HG02678 (cell line): ENCODE results near the gene TNS3.
A peak's percentile ranks its signal among the peaks of the same experiment; 100 is the strongest.

Source experiments
- ATAC-seq: cut with Tn5 transposase; IDR thresholded peaks from one replicate; pipeline ENCODE4 v1.9.1; 2021; ENCODE audit warnings: mild to moderate bottlenecking, moderate library complexity; ENCODE audit not compliant: unreplicated experiment

Gene TNS3

DNA sequence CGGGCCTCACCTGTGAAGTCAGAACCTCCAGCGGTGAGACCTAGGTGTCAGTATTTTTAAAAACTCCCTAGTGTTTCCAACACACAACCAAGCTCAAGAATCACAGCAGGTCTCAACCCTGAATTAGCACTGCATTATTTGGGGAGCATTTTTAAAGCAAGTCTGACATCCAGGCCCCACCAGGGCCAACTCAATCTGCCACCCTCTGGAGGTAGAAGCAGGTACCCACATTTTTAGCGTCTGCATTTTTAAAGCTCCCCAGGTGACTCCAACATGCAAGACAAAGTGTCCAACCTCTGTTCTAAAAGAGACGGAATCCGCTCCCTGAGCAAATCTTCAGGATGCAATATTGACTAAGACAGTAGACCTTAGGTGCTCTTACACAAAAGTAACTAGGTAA, 225.7 kb downstream of the TNS3 start:
- no peak for ATAC-seq

DNA sequence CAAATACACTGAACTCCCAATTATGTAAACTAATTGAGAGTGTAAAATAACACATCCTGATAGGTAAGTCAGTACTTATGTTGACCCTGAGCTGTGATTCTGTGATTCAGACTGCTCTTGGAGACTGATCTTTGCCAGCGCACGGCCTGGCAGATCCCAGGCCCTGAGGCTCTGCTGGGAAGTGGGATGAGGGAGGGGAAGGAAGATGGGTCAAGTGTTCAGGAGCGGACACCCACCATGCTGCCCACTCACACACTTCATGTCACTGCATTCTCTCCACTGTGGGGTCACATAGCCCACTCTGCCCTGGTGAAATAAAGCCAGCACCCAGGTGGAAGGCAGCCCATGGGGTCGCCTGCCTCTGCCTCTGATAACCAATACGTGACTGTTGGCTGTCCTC, 226.2 kb downstream of the TNS3 start:
- ATAC-seq, result no peak

DNA sequence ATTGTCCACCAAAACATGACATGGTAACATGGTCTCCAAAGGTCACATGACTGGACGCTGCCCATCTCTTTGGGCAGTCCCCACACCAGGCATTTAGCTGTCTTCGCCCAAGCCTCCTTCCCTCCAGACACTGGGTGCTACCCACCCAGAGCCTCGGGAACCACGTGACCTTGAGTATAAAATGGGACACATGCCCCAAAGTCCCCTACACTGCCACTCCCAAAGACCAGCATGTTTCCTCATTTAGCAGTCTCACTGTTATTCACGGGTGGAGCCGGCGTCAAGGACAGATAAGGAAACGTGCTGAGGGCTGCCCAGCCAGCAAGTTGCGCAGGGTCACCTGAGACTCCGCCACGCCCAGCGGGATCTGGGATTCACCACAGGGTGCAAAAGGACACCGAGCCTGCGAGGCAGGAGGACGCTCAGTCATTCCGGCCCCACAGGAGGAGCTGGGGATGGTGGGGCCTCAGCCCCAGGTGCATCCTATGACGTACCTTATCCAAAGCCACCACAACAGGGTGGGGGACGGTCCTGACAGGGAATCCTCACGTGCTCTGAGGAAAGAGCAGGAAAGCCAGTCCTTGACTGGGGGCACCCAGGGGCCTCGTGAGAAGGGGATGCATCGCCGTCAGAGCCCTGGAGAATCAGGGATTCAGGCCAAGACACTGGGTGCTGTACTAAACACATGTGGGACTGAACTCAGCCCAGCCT, 226.9 kb downstream of the TNS3 start:
- ATAC-seq, result no peak

DNA sequence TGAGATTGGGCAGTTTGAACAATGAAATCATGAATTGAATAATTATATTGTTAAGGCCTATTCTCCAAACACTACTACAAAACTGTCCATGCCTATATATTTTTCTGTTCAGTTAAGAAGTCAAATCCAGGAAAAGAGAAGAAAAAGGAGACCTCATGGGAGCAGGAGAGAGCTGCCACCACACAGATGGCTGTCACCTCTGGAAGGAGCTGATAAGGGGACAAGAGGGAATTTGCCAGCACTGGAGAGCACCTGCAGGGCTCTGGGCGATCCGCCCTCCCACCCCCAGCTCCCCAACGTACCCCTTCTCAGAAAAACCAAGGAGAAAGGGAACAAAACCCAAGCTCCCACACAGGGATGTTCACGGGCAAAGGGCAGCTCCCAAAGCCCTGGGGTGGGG, 227.8 kb downstream of the TNS3 start:
- no peak for ATAC-seq

DNA sequence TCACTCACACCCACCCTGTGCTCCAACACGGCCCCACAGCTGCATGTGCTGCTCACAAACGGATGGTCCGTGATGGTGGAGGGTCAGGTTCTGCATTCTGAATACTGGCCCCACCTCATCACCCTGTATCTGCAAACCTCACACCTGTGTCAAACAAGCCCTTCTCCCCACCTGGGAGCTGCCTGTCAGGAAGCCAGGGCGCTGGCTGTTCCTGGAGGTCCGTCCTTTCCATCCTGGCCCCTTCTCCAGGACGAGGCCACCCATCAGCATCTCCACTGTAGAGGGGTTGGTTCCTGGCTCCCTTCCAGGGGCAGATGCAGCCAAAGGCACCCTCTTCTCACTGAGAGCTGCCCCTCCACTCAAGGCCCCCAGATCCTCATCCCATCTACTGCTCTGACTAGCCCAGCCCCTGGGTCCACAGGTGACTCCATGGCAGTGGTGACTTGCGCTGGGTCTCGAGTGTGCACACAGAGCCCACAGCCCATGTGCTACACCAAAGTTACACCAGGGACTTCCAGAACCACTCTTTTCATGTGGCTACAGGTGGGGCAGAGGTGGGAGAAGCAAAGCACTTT, 229.4 kb downstream of the TNS3 start:
- ATAC-seq, result no peak

DNA sequence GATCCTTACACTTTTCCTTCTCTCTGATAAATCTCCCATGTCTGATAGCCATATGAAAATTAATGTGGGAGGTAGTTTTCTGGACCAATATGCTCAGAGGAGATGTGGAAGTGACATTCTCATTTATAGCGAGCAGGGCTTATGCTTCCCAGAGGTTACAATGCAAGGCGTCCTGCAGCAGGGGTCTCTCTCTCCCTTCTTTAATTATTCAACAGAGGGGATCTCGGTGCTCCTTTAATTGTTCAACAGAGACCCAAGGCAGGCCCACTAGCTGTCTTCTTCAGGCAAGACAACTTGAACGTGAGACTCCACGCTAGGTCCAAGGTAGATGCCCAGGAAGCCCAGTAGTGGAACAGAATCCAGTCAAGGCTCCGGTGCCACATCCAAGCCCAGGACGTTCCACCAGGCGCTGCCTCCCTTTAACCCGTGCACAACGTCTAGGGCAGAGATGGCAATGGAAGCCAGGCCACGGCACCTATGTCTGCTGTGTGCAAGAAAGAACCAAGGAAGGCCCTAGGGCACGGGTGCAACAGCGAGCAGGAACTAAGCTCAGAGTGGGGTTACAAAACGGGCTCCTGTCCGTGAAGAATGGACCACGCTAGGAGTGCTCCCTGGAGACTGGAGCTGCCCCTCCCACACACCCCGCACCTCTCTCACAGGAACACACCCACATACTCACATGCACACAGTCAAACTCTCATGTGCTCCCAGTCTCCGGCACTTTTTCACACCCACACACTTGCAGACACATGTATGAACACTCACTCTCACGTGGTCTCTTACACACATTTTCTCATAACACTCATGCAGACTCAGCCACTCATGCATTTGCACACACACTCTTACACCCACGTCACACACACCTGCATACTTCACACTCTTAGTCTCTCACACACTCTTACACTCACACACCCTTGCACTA, 230.4 kb downstream of the TNS3 start:
- ATAC-seq, result no peak

DNA sequence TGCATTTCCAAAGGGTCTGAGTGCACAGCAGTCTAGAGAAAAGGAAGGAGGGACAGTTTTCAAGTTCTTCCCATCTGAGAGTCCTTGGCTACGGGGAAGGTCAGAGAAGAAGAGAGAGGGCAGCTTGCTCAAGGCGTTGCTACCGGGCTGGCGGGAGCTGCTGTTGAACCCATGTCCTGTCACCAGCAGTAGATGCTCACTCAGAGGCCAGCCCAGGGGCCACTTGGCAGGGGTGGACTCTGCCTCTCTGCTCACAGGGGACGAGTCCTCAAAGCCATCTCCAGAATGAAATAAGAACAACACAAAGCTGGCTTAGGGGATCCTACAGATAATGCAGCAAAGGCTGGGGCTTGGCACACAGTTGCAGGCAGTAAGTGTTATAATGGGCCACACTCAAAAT, 231.5 kb downstream of the TNS3 start:
- ATAC-seq, result no peak

DNA sequence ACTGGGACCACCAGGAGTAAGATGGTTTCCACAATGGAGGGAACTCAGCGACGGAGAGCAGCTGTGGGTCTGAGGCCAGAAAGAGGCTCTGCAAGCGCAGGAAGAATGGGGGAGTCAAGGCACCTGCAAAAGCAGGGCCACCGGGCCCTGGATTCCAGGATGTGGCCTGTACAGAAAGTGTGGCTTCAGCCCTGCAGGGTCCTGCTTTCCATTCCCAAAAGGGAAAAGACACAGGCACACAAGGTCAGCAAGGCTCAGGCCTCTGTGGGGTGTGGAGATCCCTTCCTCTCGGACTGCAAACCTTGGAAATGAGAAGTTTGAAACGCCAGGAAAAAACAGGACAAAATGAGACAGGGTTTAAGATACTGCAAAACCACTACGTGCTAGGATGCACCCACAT, 232.5 kb downstream of the TNS3 start:
- no peak for ATAC-seq

DNA sequence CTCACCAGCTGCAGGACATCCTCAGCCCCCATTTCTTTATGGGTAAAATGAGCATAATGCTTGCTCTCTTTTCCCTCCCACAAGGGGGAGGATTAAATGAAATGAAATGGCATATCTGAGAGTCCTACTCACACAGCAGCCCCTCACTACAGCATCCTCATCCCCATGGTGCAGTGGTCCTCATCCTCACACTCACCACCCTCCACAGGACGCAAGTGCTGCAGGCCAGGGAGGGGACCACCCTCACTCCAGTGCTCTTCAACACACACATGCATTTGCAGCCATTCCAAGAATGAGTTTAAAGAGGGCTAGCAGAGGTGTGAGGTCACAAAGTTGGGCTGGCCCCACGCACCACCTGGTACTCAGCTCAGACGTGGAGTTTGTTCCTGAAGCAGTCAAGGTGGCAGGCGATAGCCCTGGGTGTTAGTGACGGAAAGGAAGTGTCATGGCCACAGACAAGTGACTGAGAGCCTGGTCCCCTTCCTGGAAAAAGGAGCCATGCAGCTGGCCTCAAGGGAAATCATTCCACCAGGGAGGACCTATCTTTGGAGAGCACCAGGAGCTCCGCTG, 234.0 kb downstream of the TNS3 start:
- ATAC-seq, result no peak

DNA sequence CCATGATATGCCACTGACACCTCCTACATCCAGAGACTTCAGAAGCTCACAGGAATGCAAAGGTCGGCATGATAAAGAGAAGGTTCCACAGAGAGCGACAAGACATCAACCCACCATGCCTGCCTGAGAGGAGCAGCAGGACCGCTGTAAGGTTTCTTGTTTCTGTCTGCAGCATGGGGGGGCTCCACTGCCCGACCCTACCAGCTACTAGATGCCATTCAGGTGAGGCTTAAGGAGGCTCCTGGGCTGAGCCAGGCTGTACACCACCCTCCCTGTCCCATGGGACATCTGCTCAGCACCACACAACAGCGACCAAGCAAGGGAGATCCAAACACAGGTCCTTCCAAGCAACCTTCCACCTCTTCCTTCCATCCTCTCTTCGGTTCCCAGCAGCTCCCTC, 234.6 kb downstream of the TNS3 start:
- no peak for ATAC-seq

DNA sequence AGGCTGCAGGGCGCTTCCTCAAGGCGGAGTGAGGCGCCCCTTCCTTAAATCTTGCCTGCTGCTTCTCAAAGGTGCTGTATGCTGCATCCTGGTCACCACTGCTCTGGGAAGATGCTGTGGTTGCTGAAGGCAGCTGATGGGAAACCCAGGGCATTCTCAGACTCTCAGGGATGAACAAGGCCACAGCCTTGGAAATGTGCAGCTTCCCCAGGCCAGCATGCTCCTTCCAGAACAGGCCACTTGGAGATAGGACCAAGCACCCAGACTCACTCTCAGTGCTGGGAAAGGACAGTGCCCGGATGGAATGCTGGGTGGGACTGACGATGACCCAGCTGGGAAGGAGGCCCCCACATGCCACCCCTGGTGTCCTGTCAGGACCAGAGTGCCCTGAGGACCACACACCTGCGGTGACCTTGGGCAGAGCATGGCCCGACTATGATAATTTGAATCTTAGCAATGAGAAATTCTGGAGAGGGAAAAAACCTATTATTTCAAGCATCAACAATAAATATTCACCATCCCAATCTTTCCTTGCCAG, 235.5 kb downstream of the TNS3 start:
- no peak for ATAC-seq

DNA sequence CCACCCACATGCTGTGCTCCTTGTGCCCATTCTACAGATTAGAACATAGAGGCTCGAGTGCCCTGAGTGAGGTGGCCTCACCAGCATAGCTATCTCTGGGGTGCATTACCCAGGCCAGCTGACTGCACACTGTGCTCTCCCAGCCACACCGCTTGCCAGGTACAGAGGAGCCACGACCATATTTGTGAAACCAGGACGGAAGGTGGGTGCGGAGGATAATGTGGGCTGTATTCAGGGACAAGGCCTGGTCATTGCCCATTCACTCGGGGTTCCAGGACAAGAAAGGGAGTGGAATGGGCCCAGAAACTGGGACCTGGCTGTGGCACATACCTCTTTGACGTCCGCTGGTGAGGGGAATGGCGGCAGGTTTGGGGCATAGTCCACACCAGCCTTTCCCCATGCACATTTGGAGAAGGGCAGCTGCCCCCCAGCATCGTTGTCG, 236.0 kb downstream of the TNS3 start:
- ATAC-seq, result no peak

DNA sequence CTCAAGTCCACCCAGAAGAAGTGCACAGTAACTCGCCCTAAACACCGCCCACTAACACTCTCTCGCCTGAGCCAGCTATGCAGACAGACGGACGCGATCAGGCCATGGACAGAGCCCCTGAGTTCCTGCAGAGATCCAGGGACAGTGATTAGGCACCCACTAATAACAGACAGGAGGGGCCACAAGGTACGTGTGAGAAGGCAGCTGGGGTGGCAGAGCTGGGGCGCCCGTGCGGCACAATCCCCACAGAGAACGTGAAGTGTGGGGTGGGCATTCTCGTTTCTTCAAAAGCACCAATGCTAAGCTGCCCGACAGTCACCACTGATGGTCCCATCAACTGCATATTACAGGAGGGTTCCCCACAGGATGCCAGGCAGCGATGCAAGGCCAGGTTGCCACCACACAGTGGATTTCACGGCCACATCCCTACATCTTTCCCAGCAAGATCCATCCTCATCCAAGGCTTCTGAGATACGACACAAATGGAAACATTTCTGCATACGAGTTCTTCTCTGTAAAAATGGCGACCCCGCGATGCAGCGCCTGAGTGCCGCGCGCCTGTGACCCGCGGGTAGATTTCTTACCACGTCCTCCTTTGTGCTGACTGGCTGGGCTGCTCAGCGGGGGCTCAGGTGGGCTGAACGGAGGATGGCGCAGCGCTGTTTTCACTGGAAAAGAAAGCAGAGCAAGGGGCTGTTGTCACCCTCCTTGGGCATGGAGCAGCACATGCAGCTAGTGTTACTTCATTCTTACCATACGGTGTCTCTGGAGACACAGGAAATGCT, 237.5 kb downstream of the TNS3 start:
- ATAC-seq, result no peak

DNA sequence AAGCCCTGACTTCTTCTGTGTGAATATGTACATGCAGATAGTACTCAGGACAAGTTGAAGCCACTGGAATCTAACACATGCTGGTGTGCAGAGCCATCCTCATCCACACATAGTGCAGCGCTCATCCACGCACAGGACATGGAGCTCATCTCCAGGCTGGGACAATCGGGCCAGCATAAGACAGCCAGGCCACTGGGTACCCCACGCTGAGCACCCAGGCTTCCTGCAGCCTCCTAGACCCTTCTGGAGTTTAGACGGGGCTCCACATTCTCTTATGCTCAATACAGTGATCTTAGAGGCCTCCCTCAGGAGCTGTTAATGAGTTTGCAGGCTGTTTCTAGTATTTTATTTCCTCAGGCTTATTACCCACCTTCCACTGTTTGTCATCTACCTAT, 238.9 kb downstream of the TNS3 start:
- no peak for ATAC-seq

DNA sequence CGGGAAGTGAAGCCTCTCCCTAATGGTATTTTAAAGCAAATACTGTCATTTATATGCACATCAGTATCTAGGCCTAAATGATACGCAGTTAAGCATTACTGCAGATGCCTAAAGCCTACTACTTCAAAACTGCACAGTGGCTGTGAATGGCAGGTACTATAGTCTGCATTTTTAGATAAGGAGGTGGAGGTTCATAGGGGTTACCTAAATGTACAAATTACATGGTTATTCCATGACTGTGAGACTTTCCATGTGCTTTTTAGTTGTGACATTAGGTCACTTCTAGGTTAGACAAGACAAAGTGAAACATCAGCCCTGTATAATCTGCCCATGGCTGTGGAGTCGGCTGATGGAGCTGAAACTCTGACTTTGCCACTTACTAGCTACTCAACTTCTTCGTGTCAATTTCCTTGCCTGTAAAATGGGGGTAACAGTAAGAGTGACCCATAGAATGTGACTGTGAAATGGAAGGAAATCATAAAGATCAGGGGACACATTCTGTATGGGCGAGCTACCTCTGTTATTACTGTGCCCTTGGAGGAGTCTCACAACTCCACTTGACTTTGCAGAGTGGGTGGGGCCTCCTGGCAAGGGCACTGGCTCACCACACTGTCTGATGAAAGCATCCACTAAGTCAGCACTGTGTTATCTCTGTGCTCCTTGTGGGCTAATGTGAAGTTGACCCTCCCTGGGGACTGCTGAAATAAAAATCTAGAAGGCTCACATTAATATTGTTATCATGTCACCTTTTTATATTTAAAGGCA, 239.4 kb downstream of the TNS3 start:
- ATAC-seq, result no peak

DNA sequence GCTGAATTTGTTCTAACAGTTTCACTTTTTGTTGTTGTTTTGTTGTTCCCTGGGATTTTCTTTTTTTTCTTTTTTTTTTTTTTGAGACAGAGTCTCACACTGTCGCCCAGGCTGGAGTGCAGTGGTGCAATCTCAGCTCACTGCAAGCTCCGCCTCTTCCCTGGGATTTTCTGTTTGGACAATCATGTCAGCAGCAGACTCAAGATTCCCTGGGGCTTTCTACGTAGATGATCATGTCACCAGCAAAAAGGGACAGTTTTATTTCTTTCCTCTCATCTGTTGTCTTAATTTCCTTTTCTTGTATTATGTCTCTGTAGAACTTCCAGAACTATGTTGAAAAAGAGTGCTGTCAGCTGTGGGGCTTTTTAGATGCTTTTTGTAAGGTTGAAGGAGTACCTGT, 241.4 kb downstream of the TNS3 start:
- ATAC-seq, result no peak

DNA sequence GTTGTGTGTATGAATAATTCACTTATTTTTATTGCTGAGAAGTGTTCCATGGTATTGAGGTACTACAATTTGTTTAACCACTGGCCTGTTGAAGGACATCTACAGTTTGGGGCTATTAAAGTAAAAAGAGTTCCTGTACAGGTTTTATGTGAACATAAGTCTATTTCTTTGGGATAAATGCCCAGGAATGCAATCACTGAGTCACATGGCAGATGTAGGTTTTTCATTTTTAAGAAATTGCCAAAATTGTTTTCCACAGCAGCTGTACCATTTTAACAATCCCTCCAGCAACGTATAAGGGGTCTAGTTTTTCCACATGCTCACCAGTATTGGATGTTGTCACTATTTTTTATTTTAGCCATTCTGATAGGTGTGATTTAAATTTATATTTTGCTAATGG, 243.9 kb downstream of the TNS3 start:
- no peak for ATAC-seq

DNA sequence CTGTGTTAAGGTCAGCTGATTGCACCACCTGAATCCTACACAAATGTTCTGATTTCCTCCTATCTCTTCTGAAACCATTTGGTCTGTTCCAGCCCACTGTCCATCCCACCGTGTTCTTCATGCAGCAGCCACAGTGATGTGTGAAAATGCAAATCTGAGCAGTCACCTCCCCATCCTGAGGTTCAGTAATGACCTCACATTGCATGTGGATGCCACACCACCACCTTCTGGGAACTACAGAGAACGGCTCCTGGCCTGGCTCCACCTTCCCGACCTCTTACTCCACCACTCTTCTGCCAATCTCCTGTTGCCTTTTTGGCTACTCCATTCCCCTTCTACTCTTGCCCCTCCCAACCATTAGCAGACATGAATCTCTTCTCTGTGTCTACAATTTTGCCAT, 244.4 kb downstream of the TNS3 start:
- ATAC-seq, result peak; percentile 69

DNA sequence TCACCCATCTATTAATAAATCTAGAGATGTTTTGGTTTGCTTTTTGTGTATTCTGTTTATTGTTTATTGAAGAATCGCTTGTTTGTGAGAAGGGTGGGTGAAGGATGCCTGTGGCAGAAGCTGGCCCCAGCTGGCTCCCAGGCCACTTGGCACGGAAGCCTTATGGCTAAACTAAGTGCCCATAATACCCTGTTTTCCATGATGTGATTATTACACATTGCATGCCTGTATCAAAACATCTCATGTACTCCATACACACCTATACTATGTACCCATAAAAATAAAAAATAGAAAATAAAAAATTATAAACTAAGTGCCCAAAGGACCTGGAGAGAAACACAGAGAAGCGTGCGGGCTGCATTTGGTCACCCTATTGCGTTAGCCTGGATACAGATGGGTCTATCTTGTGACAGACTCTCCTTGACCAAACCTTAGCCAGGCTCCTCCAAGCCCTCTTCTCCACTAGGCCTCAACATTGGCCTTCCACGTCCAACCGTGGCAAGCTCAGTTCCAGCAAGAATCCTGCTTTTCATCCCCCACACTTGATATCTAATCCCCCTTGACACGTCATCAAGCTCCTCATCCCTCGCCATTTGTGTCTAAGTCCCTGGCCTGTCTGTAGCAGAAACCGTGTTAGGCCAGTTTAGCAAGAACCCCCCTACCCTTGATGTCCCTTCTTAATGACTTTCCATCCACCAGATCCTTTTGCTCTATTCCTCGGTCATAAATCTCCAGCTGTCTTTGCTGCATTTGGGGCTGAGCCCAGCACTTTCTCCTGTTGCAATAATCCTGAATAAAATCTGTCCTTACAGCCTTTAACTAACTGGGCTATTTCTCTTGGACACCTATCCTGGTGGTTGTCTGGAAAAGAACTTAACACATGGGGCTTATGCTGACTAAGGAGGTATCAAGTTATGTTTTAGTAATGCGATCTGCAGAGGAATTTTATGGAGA, 245.2 kb downstream of the TNS3 start:
- ATAC-seq, result no peak
